T-cell (primary cell): ENCODE measurements around the gene DENND1A. TPM values are rescaled to one million over a fixed set of nuclear protein-coding genes. Genes with fewer than 3 reads are reported as not detected.

Experiments used
- ATAC-seq, 4 experiments: fragments of 200-7000 bp in 3 of 4; fragments of 150-1000 bp in 1 of 4; cut with Tn5 transposase; replicated peaks in 1 of 4; 1 replicate in 3 of 4; 2 replicates in 1 of 4; pipeline ENCODE4 v1.10.0; 2021; ENCODE audit warnings: moderate library complexity in 3 of 4, mild to moderate bottlenecking in 2 of 4, moderate number of reproducible peaks in 1 of 4
- CTCF ChIA-PET, 2 donors: fragments of 300-600 bp; sonication (Branson Sonifier 250); formaldehyde crosslinking; loops; one replicate each; lab custom pipeline; 2022; ENCODE audit warnings: antibody characterized with exemption in 2 of 2; lab: Charles Lee
- POLR2A ChIA-PET, 2 donors: fragments of 300-600 bp; sonication (Branson Sonifier 250); formaldehyde crosslinking; loops; one replicate each; lab custom pipeline; 2022; ENCODE audit warnings: antibody characterized with exemption in 2 of 2; lab: Charles Lee
- DNase-seq, 35 experiments: peaks; one replicate each; pipeline versions ENCODE4 v3.0.0 to v3.0.0-alpha.2; 2013 to 2023
- H3K27ac ChIP-seq: one replicate; pipeline ENCODE4 v1.5.1; 2013; ENCODE audit warnings: low read length
- H3K27me3 ChIP-seq, 2 experiments: replicated peaks in 1 of 2; 1 replicate in 1 of 2; 2 replicates in 1 of 2; pipeline versions ENCODE4 v1.6.1 to v1.7.0; 2013; ENCODE audit warnings: low read length in 1 of 2, mixed read lengths in 1 of 2; ENCODE audit not compliant: control insufficient read depth in 2 of 2, insufficient read depth in 2 of 2; ENCODE audit errors: extremely low read depth in 1 of 2
- H3K36me3 ChIP-seq, 2 donors: 1 replicate in 1 of 2; 2 replicates in 1 of 2; pipeline versions ENCODE4 v1.6.1 to v1.7.0; 2013; ENCODE audit warnings: low read length in 1 of 2; ENCODE audit not compliant: control insufficient read depth in 2 of 2, insufficient read depth in 1 of 2; ENCODE audit errors: extremely low read depth in 1 of 2
- H3K4me1 ChIP-seq, 2 experiments: 1 replicate in 1 of 2; 2 replicates in 1 of 2; pipeline versions ENCODE4 v1.6.1 to v1.7.0; 2013; ENCODE audit warnings: low read length in 2 of 2, mixed read lengths in 1 of 2; ENCODE audit not compliant: insufficient read depth in 2 of 2, control insufficient read depth in 1 of 2; ENCODE audit errors: extremely low read depth in 1 of 2
- H3K4me3 ChIP-seq, 2 donors: 1 replicate in 1 of 2; 2 replicates in 1 of 2; pipeline versions ENCODE4 v1.5.1 to v1.7.0; 2013; ENCODE audit warnings: mild to moderate bottlenecking in 2 of 2, low read length in 1 of 2, moderate library complexity in 1 of 2; ENCODE audit not compliant: control insufficient read depth in 1 of 2; ENCODE audit errors: extremely low read depth in 1 of 2
- H3K9me3 ChIP-seq: 2 replicates; pipeline ENCODE4 v1.7.0; 2013
- H3K27ac Mint-ChIP-seq, 2 donors: one replicate each; pipeline ENCODE4 v1.8.0; 2020 to 2021; ENCODE audit warnings: mild to moderate bottlenecking in 2 of 2, mixed read lengths in 2 of 2
- H3K27me3 Mint-ChIP-seq, 2 donors: one replicate each; pipeline ENCODE4 v1.8.0; 2021 to 2022; ENCODE audit warnings: mixed read lengths in 2 of 2
- H3K36me3 Mint-ChIP-seq: one replicate; pipeline ENCODE4 v1.8.0; 2021; ENCODE audit warnings: mixed read lengths
- H3K4me1 Mint-ChIP-seq, 3 donors: one replicate each; pipeline ENCODE4 v1.8.0; 2020 to 2022; ENCODE audit warnings: mixed read lengths in 3 of 3, mild to moderate bottlenecking in 1 of 3
- H3K4me3 Mint-ChIP-seq, 3 donors: one replicate each; pipeline ENCODE4 v1.8.0; 2020 to 2022; ENCODE audit warnings: mild to moderate bottlenecking in 3 of 3, mixed read lengths in 3 of 3, moderate library complexity in 3 of 3
- H3K9me3 Mint-ChIP-seq, 3 donors: one replicate each; pipeline ENCODE4 v1.8.0; 2020 to 2022; ENCODE audit warnings: mixed read lengths in 3 of 3
- WGBS: methylation state at CpG from one replicate; pipeline ENCODE4 v1.1.5; 2013; ENCODE audit warnings: missing lambda C conversion rate; ENCODE audit not compliant: insufficient coverage; 5-methylcytosine and 5-hydroxymethylcytosine counted together
- total RNA-seq, 35 experiments: library from RNA in 6 of 35; stranded (reverse) in 6 of 35; fragments of 120-200 nt in 1 of 35; gene quantifications; one replicate each; pipeline versions ENCODE4 v1.2.1 to v1.2.4 and lab custom pipeline; 2013 to 2026

The DENND1A gene
- total RNA-seq, 5 donors from 2014 or later (not counting 1 experiment from before 2014, with no cell fraction given), result 12.4 to 19.9 (median 14.1) TPM

DNA sequence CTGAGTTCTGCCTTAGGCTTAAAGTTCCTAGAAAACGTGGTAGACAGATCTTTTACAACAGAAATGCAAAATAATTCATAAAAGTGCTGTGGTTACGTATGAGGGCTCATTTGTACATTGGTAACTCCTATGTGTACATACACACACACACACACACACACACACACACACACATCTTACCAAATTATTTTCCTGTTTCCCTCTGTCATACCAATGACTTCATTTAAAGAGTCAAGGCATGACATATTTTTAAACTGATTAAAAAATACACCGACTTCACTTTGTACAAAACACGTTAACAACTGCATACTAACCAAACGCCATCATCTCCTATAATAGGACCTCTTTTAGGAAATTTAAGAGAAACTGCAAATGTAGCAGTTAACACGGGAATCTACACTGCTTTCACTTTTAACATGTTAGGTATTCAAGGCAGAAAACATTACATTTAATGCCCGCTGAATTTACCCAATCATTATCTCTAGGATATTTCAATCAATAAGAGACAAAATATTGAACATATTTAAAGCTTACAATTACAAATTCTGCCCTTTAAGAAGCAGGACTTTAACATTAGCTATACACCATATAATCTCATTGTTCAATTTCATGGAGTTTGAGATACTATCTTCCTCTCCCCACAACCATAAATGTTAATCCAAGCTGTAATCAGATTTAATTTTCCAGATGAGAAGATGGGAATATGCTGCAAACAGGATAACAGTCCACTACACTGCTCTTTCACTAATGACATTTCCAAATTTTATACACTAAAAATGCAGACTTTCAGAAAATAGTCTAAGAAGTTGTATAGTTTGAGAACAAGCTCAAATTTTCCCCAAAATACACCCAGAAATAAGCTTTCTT is 133.1 kb downstream of the DENND1A start:
- Histone ChIP-seq H3K27me3 (no peaks in the 10 kb centered on the region), H3K4me3 (no peak overlapping the region), H3K4me1 (no peaks in the 10 kb centered on the region), H3K36me3 (no peaks in the 10 kb centered on the region), H3K9me3 (no peaks in the 10 kb centered on the region), H3K27ac (no peak overlapping the region)
- Mint-ChIP-seq H3K9me3 (no peaks in the 10 kb centered on the region), H3K27ac (no peak overlapping the region), H3K4me3 (peak overlapping the region in 1 of 3 donors; percentile 52), H3K36me3 (peaks cover 10% of the 10 kb centered on the region), H3K27me3 (no peaks in the 10 kb centered on the region), H3K4me1 (peaks cover 12 to 17% (median 16%) of the 10 kb centered on the region in 3 donors)
- POLR2A ChIA-PET, result no interaction called here
- DNase-seq, result no peak
- 100% methylated on average over 1 of the region's 7 CpGs for WGBS
- no peak for ATAC-seq
- CTCF ChIA-PET, result no interaction called here

DNA sequence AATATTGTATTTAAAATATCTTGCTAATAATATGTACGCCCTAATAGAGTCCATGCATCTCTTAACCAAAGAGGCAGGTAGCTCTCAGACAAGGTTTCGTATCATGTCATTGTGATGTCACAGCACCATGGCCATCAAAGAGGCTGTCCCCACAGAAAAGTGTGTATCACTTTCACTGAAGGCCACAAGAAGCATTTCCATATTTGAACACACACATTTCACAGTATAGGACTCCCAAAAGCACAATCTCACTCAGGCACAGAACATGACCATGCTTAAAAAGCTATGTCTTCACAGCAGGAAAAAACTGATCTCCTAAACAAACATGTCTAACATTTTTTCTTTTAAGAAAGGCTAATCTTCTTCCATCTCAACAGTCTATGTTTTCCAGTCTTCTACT is 133.8 kb downstream of the DENND1A start:
- no peaks in the 10 kb centered on the region for H3K27me3 Mint-ChIP-seq
- no peaks in the 10 kb centered on the region for H3K9me3 ChIP-seq
- peaks cover 12 to 17% (median 16%) of the 10 kb centered on the region in 3 donors for H3K4me1 Mint-ChIP-seq
- DNase-seq (no peak), ATAC-seq (no peak)
- H3K4me3 ChIP-seq, result no peak overlapping the region
- H3K27ac Mint-ChIP-seq, result no peak overlapping the region
- no peaks in the 10 kb centered on the region for H3K27me3 ChIP-seq
- H3K4me3 Mint-ChIP-seq, result no peak overlapping the region
- H3K4me1 ChIP-seq, result no peaks in the 10 kb centered on the region
- POLR2A ChIA-PET, result no interaction called here
- CTCF ChIA-PET, result no interaction called here
- no peaks in the 10 kb centered on the region for H3K9me3 Mint-ChIP-seq
- no peak overlapping the region for H3K27ac ChIP-seq
- WGBS, result 68% methylated on average over 2 of the region's 2 CpGs
- peaks cover 11% of the 10 kb centered on the region for H3K36me3 Mint-ChIP-seq
- no peaks in the 10 kb centered on the region for H3K36me3 ChIP-seq

DNA sequence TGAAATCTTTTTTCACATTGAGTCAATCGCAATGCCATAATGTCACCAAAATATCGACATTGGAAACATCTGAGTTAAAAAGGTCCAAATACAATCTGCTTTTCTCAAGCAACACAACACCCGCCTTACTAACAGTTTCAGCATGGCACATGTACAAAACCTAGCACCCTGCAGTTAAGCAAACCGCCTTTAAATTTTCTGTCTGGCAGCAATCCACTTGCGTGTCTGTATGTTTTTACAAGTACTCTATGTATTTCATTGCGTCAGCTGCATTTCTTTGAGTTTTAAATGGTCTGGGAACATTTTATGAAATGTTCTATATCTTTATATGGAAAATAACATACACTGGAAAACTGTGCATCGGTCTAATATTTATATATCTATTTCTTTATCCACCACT is 134.6 kb downstream of the DENND1A start:
- Mint-ChIP-seq H3K27ac (no peak overlapping the region), H3K36me3 (peaks cover 12% of the 10 kb centered on the region), H3K4me3 (no peak overlapping the region), H3K4me1 (peaks cover 12 to 17% (median 16%) of the 10 kb centered on the region in 3 donors), H3K9me3 (no peaks in the 10 kb centered on the region), H3K27me3 (no peaks in the 10 kb centered on the region)
- H3K27ac ChIP-seq, result no peak overlapping the region
- no peaks in the 10 kb centered on the region for H3K9me3 ChIP-seq
- ChIA-PET POLR2A (no interaction called here), CTCF (no interaction called here)
- WGBS, result 100% methylated on average over 3 of the region's 7 CpGs
- no peak overlapping the region for H3K4me3 ChIP-seq
- H3K36me3 ChIP-seq, result no peaks in the 10 kb centered on the region
- DNase-seq (no peak), ATAC-seq (no peak)
- no peaks in the 10 kb centered on the region for H3K27me3 ChIP-seq
- no peaks in the 10 kb centered on the region for H3K4me1 ChIP-seq

GRCh38 chr9:123792501-123792900 is 137.4 kb downstream of the DENND1A start:
- Mint-ChIP-seq H3K27ac (no peak overlapping the region), H3K27me3 (no peaks in the 10 kb centered on the region), H3K9me3 (no peaks in the 10 kb centered on the region), H3K4me3 (no peak overlapping the region), H3K36me3 (peaks cover 22% of the 10 kb centered on the region), H3K4me1 (peaks cover 8 to 11% (median 11%) of the 10 kb centered on the region in 3 donors)
- Histone ChIP-seq H3K36me3 (no peaks in the 10 kb centered on the region), H3K27ac (no peak overlapping the region), H3K4me1 (no peaks in the 10 kb centered on the region), H3K4me3 (no peak overlapping the region), H3K9me3 (no peaks in the 10 kb centered on the region), H3K27me3 (no peaks in the 10 kb centered on the region)
- no peak for ATAC-seq
- DNase-seq, result no peak
- ChIA-PET CTCF (no interaction called here), POLR2A (no interaction called here)
- 94% methylated on average over 3 of the region's 4 CpGs for WGBS

DNA sequence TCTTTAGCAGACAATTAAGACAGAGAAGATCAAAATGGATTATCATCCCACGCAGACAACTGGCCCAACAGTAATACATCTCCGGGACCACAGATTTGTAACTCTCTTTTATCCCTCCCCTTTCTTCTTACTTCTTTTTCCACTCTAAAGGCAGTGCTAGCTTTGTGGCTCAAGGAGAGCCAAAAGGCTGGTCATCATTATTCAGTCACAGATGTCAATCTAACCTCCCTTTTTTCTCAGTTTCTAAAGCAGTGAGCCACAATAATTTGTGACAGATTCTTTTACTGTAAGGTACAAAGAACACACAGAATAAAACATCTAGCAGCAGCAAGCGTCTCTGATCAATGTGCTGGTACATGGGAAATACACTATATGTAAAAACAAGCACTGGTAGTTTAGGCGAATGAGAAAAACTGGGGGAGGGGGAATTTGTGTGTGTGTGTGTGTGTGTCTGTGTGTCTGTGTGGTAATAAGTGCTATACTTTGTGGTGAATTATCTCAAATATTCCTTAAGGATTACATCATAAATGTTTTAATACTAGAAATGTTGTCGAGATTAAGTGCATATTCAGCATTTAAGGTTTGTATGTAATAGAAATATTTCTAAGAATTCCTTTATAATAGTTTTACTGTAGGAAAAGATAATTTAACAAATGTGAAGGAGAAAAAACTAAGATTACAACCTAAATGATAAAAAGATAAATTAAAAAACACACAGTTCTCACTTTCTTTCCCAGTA is 140.2 kb downstream of the DENND1A start:
- POLR2A ChIA-PET, result no interaction called here
- no peaks in the 10 kb centered on the region for H3K27me3 Mint-ChIP-seq
- H3K9me3 Mint-ChIP-seq, result no peaks in the 10 kb centered on the region
- H3K4me3 Mint-ChIP-seq, result no peak overlapping the region
- H3K27ac Mint-ChIP-seq, result no peak overlapping the region
- H3K36me3 Mint-ChIP-seq, result peaks cover 30% of the 10 kb centered on the region
- CTCF ChIA-PET, result no interaction called here
- no peak for ATAC-seq
- Histone ChIP-seq H3K4me1 (no peaks in the 10 kb centered on the region), H3K27ac (no peak overlapping the region), H3K36me3 (no peaks in the 10 kb centered on the region), H3K9me3 (no peaks in the 10 kb centered on the region), H3K27me3 (no peaks in the 10 kb centered on the region), H3K4me3 (no peak overlapping the region)
- H3K4me1 Mint-ChIP-seq, result no peaks in the 10 kb centered on the region
- WGBS, result 94% methylated on average over 2 of the region's 5 CpGs
- DNase-seq, result no peak

- H3K27me3 Mint-ChIP-seq, result no peaks in the 10 kb centered on the region
- no CpG with 5 or more reads among the region's 1 CpG for WGBS
- CTCF ChIA-PET, result no interaction called here
These were observed 142.5 kb downstream of the DENND1A start for GRCh38 chr9:123787416-123787815.

More at GRCh38 chr9:123787416-123787815, 142.5 kb downstream of the DENND1A start:
- POLR2A ChIA-PET, result no interaction called here
- Histone ChIP-seq H3K27me3 (no peaks in the 10 kb centered on the region), H3K36me3 (no peaks in the 10 kb centered on the region), H3K27ac (no peak overlapping the region), H3K4me3 (no peak overlapping the region), H3K4me1 (no peaks in the 10 kb centered on the region), H3K9me3 (no peaks in the 10 kb centered on the region)
- Mint-ChIP-seq H3K4me3 (no peak overlapping the region), H3K36me3 (peaks cover 35% of the 10 kb centered on the region), H3K4me1 (no peaks in the 10 kb centered on the region), H3K27ac (no peak overlapping the region), H3K9me3 (no peaks in the 10 kb centered on the region)
- DNase-seq (no peak), ATAC-seq (no peak)
